GM15510 (cell line): Measurements from ENCODE around the gene TAMM41.

Experiments used
- POLR2A ChIP-seq: IDR thresholded peaks from 3 replicates; pipeline ENCODE4 v1.6.1; 2011; ENCODE audit warnings: borderline replicate concordance; ENCODE audit not compliant: insufficient read length; ENCODE audit errors: extremely low read depth

TAMM41 gene

DNA sequence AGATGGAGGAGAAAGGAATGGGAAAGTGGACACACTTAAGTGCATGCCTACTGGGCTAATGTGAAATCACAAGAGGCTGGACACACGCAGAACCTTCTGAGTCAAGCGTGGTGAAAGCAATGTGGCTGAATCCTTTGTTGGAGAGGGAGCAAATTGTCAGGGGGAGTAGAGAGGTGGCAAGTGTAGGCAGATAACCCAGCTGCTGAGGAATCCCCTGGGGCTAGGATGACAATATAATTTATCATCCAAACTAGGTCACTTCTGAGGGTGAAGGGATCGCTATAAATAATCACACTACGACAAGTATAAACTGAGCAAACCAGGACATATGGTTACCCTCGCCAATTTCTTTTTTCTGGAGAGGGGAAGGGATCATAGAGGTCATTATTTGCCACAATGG, 28.7 kb downstream of the TAMM41 start:
- no peak for TF ChIP-seq POLR2A

DNA sequence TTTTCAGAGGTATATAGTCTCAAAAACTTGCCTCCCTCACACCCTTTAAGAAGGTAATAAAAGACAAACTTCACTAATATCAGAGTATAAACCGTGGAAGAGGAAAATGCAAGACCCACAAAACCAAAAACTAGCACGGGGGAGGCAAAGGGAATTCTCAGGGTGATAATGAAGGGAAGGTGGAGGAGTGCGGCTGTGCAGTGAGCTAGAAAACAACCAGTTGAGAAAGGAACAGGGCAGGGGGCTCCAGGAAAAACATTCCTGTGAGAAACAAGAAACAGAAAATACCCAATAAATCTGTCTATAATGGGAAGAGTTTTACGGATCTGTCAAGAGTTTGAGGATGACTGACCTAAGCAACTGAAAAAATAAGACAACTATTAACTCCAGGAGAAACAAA, 31.6 kb downstream of the TAMM41 start:
- no peak for TF ChIP-seq POLR2A

GRCh38 chr3:11814663-11815062, 32.0 kb downstream of the TAMM41 start:
- TF ChIP-seq POLR2A, result no peak

DNA sequence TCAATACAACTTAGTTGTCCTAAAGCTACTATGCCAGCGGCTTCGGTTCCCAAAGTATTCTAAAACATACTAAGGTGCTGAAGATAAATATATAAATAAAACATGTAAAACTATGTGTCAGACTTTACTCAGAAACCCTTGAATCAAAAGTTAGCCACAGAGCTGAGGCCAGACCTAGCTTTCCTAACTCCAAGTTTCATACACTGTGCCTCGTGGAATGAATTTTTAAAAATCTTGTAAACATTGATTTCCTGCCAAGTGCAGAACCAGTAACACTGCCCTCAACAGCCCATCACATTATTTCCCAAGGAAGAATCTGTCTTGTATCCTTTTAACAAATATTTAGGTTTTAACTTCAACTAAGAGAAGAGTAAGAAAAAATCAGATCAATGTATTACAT, 36.4 kb downstream of the TAMM41 start:
- TF ChIP-seq POLR2A, result no peak

- TF ChIP-seq POLR2A, result no peak
Measured at GRCh38 chr3:11808231-11808630, 38.5 kb downstream of the TAMM41 start.

DNA sequence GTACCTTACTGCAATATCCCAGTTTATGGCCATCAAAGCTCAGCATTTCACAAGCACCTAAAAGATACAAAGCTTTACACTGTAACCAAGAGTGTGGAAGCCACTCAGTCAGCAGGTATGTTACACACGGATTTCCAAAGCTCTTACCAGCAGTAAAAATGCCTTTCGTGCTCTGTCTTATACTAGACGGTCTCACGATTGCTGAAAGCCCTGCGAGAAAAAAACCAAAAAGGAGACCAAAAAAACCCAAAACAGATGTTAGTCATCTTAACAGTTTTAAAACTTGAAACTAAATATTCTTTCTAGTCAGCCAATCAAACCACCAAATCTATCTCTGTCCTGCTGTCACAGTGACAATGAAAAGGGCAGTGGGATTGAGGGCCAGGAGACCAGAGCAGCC, 39.0 kb downstream of the TAMM41 start:
- no peak for TF ChIP-seq POLR2A

DNA sequence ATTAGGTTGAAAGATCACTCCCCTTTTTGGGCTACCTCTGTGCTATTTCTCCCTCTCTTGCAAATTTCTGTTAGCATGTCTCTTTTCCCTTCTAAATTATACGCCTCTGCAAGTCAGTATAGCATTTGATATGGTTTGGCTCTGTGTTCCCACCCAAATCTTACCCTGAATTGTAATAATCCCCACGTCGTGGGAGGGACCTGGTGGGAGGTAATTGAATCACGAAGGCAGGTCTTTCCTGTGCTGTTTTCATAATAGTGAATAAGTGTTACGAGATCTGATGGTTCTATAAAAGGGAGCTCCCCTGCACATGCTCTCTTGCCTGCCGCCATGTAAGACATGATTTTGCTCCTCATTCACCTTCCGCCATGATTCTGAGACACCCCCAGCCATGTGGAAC, 41.0 kb downstream of the TAMM41 start:
- TF ChIP-seq POLR2A, result no peak

- TF ChIP-seq POLR2A, result no peak
Measured at GRCh38 chr3:11803977-11804892, 42.5 kb downstream of the TAMM41 start.

DNA sequence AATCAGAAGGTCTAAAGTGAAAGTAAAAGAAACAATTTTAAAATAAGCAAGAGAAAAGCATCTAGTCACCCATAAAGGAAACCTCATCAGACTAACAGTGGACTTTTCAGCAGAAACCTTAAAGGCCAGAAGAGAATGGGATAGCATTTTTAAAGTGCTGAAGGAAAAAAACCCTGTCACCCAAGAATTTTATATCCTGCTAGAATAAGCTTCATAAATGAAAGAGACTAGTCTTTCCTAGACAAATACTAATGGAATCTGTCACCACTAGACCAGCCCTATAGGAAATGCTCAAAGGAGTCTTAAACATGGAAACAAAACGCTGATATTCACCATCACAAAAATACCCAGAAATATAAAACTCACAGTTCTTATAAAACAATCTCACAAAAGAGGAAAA, 46.9 kb downstream of the TAMM41 start:
- no peak for TF ChIP-seq POLR2A

DNA sequence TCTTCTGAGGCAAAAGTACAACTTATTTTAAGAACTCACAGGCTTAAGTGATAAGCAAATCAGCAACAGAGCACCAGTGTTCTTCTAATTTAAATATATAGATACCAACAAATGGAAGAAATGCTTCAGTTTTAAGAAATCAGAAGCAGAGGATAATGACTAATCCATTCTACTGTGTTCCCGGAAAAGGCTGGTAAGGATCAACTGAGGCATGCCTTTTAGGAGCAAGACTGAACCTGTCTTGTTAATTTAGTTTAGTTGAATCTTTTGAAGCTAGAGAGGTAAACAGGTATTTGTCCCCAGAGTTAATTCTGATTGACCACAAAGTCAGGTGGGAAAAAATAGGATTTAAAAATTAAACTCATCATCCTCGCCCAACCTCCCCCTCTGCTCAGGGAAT, 51.8 kb downstream of the TAMM41 start:
- TF ChIP-seq POLR2A, result no peak

DNA sequence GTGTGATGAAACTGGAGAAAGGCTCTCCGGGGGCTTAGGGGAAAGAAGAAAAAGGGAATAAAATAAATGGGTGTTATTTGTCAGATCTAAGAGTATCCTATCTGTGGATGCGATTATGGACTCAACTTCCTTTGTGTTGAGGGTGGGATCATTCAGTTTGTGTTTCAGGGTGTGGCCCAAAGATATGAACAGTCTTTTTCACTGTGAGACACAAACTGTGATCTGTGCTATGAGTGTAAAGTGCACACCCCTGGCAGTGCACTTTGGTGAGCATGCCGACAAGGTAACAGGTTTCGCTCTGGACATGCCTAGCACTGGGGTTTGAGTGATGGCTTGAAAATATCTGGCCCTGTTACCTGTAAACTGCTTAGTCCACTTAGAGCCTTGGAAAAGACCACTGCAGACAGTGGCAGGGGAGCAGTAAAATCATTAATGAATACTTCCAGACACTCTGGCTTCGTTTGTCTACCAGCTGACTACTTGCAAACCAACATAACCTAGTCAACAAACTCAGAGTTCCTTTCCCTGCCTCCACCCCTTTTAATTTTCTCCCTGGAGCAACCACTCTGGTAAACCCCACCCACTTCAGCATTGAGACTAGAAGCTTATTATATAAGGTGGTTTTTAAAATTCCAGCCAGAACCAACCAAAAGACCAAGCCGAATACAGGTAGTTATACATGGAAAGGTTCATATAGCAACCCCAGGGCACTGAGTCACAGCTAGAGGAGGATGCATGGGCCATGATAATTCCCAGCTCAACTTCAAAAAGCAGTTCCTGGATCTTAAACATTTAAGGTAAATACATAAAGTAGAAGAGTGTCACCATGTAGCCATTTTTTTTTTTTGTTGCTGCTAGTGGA, 55.1 kb downstream of the TAMM41 start:
- TF ChIP-seq POLR2A, result no peak

- TF ChIP-seq POLR2A, result no peak
Measured at GRCh38 chr3:11789412-11789811, 57.3 kb downstream of the TAMM41 start.

DNA sequence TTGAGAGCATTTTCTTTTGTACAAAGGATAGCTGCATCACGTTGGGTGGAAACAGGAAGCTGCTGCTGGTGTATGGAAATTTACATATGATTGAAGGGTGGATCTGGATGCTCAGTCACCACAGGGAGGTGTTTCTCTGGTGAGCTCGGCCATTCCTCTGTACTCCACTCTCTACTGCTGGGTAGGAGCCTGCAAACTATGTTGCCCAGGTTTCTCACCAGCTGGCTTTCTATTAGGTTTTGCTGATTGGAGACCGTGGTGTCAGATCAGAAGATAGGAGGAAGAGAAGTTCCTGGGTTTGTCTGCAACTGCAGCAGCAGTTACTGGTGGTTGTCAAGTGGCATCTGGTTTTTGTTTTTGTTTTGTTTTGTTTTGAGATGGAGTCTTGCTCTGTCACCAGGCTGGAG, 61.7 kb downstream of the TAMM41 start:
- TF ChIP-seq POLR2A, result no peak

DNA sequence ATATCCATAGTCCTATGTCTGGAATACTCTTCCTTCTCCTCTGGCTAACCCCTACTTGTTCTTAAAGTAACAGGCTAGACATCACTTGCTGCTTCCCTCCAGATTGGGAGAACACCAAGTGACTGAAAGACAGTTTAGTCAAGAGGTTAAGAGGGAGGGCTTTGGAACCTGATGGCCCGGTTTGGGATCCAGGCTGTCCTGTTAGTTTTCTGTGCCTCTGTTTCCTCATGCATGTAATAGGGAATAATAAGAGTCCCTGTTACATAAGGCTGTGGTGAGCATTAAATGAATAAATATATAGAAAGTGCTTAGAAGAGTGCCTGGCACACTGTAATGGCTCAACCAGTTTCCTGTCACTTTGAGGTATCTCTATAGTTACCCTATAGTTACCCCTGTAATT, 66.3 kb downstream of the TAMM41 start:
- no peak for TF ChIP-seq POLR2A

DNA sequence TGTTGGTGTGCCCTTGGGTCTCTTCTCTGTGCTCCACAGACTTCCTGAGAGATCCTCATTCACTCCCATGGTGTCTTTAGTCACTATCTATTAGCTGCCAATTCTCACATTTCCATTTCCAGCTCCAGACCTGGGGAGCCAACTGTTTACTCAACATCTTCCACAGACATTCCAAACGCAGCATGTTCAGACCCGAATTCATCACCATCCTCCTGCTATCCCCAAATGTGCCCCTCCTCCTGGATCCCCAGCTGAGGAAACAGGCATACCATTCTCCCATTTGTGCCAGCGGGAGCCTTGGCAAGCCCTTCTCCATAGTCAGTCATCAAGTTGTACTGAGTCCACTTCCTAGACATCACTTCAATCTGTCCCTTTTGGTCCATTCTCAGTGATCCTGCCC, 67.1 kb downstream of the TAMM41 start:
- TF ChIP-seq POLR2A, result no peak
